Neuronal stem cell (in vitro differentiated cells): Measurements from ENCODE around the gene CER1.

Experiments used
- DNase-seq: peaks from one replicate; pipeline ENCODE4 v3.0.0-alpha.2; 2013; ENCODE audit warnings: low spot score
- H2AFZ ChIP-seq: one replicate; pipeline ENCODE4 v1.6.1; 2013; ENCODE audit warnings: mild to moderate bottlenecking, low read length, inconsistent platforms
- H2AK5ac ChIP-seq: 2 replicates; pipeline ENCODE4 v1.6.1; 2013; ENCODE audit warnings: low read depth, mild to moderate bottlenecking, inconsistent platforms, low read length, moderate library complexity, mixed read lengths
- H2BK120ac ChIP-seq: 2 replicates; pipeline ENCODE4 v1.6.1; 2013; ENCODE audit warnings: low read depth, mild to moderate bottlenecking, inconsistent platforms, low read length, moderate library complexity, mixed read lengths
- H2BK12ac ChIP-seq: one replicate; pipeline ENCODE4 v1.6.1; 2013; ENCODE audit warnings: low read length, inconsistent platforms
- H2BK15ac ChIP-seq: 2 replicates; pipeline ENCODE4 v1.6.1; 2013; ENCODE audit warnings: mild to moderate bottlenecking, low read length, inconsistent platforms, mixed read lengths
- H2BK5ac ChIP-seq: one replicate; pipeline ENCODE4 v1.6.1; 2013; ENCODE audit warnings: inconsistent platforms, mild to moderate bottlenecking, low read length, moderate library complexity
- H3K14ac ChIP-seq: one replicate; pipeline ENCODE4 v1.6.1; 2013; ENCODE audit warnings: low read length, inconsistent platforms
- H3K18ac ChIP-seq: 2 replicates; pipeline ENCODE4 v1.6.1; 2013; ENCODE audit warnings: low read length, inconsistent platforms
- H3K23ac ChIP-seq: 2 replicates; pipeline ENCODE4 v1.6.1; 2013; ENCODE audit warnings: low read depth, mild to moderate bottlenecking, mixed read lengths, low read length, inconsistent platforms; ENCODE audit not compliant: poor library complexity
- H3K27ac ChIP-seq: replicated peaks from 3 replicates; pipeline ENCODE4 v1.5.1; 2013; ENCODE audit warnings: low read length, inconsistent platforms
- H3K27me3 ChIP-seq, 3 experiments: 2 replicates each; pipeline ENCODE4 v1.6.1; 2013; ENCODE audit warnings: low read length in 3 of 3, mild to moderate bottlenecking in 2 of 3, inconsistent platforms in 1 of 3, low read depth in 1 of 3, mixed read lengths in 1 of 3, moderate library complexity in 1 of 3; ENCODE audit not compliant: control insufficient read depth in 3 of 3, insufficient read depth in 3 of 3
- H3K36me3 ChIP-seq, 2 donors: replicated peaks in 1 of 2; 2 replicates each; pipeline ENCODE4 v1.6.1; 2013; ENCODE audit warnings: low read length in 2 of 2; ENCODE audit not compliant: control insufficient read depth in 2 of 2, insufficient read depth in 2 of 2
- H3K4ac ChIP-seq: 2 replicates; pipeline ENCODE4 v1.6.1; 2013; ENCODE audit warnings: inconsistent platforms, mild to moderate bottlenecking, low read length, moderate library complexity
- H3K4me1 ChIP-seq, 2 donors: 1 replicate in 1 of 2; 2 replicates in 1 of 2; pipeline ENCODE4 v1.6.1; 2013; ENCODE audit warnings: low read length in 2 of 2, low read depth in 1 of 2; ENCODE audit not compliant: control insufficient read depth in 2 of 2, insufficient read depth in 1 of 2
- H3K4me2 ChIP-seq: one replicate; pipeline ENCODE4 v1.6.1; 2013; ENCODE audit warnings: mild to moderate bottlenecking, low read length, inconsistent platforms; ENCODE audit not compliant: insufficient read depth, poor library complexity, severe bottlenecking
- H3K4me3 ChIP-seq, 2 donors: 2 replicates each; pipeline ENCODE4 v1.5.1; 2013; ENCODE audit warnings: low read length in 2 of 2, mild to moderate bottlenecking in 2 of 2, inconsistent platforms in 1 of 2, moderate library complexity in 1 of 2
- H3K79me1 ChIP-seq: one replicate; pipeline ENCODE4 v1.6.1; 2013; ENCODE audit warnings: low read depth, mild to moderate bottlenecking, inconsistent platforms, low read length, moderate library complexity
- H3K9ac ChIP-seq: one replicate; pipeline ENCODE4 v1.6.1; 2013; ENCODE audit warnings: mild to moderate bottlenecking, low read depth, low read length, inconsistent platforms; ENCODE audit not compliant: poor library complexity
- H3K9me3 ChIP-seq, 2 donors: replicated peaks in 1 of 2; 2 replicates each; pipeline versions ENCODE3 to v1.6.1; 2013; ENCODE audit warnings: low read length in 2 of 2, mild to moderate bottlenecking in 2 of 2, inconsistent platforms in 1 of 2, low read depth in 1 of 2, mixed read lengths in 1 of 2, moderate library complexity in 1 of 2; ENCODE audit not compliant: control insufficient read depth in 2 of 2, insufficient read depth in 1 of 2
- H4K8ac ChIP-seq: one replicate; pipeline ENCODE4 v1.6.1; 2013; ENCODE audit warnings: low read depth, mild to moderate bottlenecking, inconsistent platforms, low read length, moderate library complexity
- H4K91ac ChIP-seq: one replicate; pipeline ENCODE4 v1.6.1; 2013; ENCODE audit warnings: low read length, low read depth, mild to moderate bottlenecking, inconsistent platforms; ENCODE audit not compliant: poor library complexity
- WGBS, 2 donors: extraction: QIAGEN DNeasy Blood & Tissue Kit; methylation state at CpG; one replicate each; pipeline ENCODE4 v1.1.7; 2013; ENCODE audit warnings: missing lambda C conversion rate in 2 of 2, mixed read lengths in 1 of 2; ENCODE audit not compliant: insufficient read length in 2 of 2, insufficient replicate concordance in 1 of 2; ENCODE audit errors: extremely low coverage in 2 of 2; 5-methylcytosine and 5-hydroxymethylcytosine counted together

CER1 gene

GRCh38 chr9:14702200-14702720 lies 20.3 kb downstream of the CER1 start:
- H3K79me1 ChIP-seq, result no peaks in the 10 kb centered on the region
- no peak overlapping the region for H4K91ac ChIP-seq
- H4K8ac ChIP-seq, result no peak overlapping the region
- H3K27me3 ChIP-seq, result no peaks in the 10 kb centered on the region
- no peak overlapping the region for H3K27ac ChIP-seq
- H2AFZ ChIP-seq, result no peak overlapping the region
- H3K9me3 ChIP-seq, result peaks cover 2 to 10% of the 10 kb centered on the region in 2 donors
- H2BK15ac ChIP-seq, result no peak overlapping the region
- no peak overlapping the region for H2AK5ac ChIP-seq
- no peak overlapping the region for H2BK12ac ChIP-seq
- H3K14ac ChIP-seq, result no peak overlapping the region
- no peak overlapping the region for H3K4me2 ChIP-seq
- H3K4me1 ChIP-seq, result no peaks in the 10 kb centered on the region
- no peaks in the 10 kb centered on the region for H3K36me3 ChIP-seq
- H2BK120ac ChIP-seq, result no peak overlapping the region
- DNase-seq, result no peak
- H3K4ac ChIP-seq, result no peak overlapping the region
- no peak overlapping the region for H3K23ac ChIP-seq
- no peak overlapping the region for H2BK5ac ChIP-seq
- H3K9ac ChIP-seq, result no peak overlapping the region
- H3K18ac ChIP-seq, result no peak overlapping the region
- no CpG with 5 or more reads among the region's 4 CpGs for WGBS, 2 donors
- no peak overlapping the region for H3K4me3 ChIP-seq

GRCh38 chr9:14693251-14693861 lies 29.2 kb downstream of the CER1 start, which contains the start of gene ZDHHC21:
ZDHHC21 (minus strand) TSS chr9:14693432; CDS start chr9:14674340, 19,092 bp downstream.
- no CpG with 5 or more reads among the region's 50 CpGs for WGBS, 2 donors
- Histone ChIP-seq H2AFZ (peak within 1 kb of the TSS; percentile 96), H2BK120ac (peak within 1 kb of the TSS; percentile 56), H3K4me1 (peaks cover 3 to 4% of the 10 kb centered on the region in 2 donors), H3K36me3 (peaks cover 4 to 17% of the 10 kb centered on the region in 2 donors), H3K4ac (peak within 1 kb of the TSS; percentile 26), H3K9me3 (no peaks in the 10 kb centered on the region), H3K9ac (peak within 1 kb of the TSS; percentile 83), H3K27ac (no peak within 1 kb of the TSS), H3K79me1 (no peaks in the 10 kb centered on the region), H2BK5ac (no peak within 1 kb of the TSS), H3K4me2 (peak within 1 kb of the TSS; percentile 59), H3K23ac (peak within 1 kb of the TSS; percentile 100), H3K18ac (peak within 1 kb of the TSS; percentile 98), H4K8ac (peak within 1 kb of the TSS; percentile 29), H2AK5ac (no peak within 1 kb of the TSS), H4K91ac (no peak within 1 kb of the TSS), H2BK15ac (peak within 1 kb of the TSS; percentile 42), H3K14ac (no peak within 1 kb of the TSS), H2BK12ac (no peak within 1 kb of the TSS), H3K4me3 (peak within 1 kb of the TSS; percentile 52 to 90), H3K27me3 (no peaks in the 10 kb centered on the region)
- peak; percentile 24 for DNase-seq

DNA sequence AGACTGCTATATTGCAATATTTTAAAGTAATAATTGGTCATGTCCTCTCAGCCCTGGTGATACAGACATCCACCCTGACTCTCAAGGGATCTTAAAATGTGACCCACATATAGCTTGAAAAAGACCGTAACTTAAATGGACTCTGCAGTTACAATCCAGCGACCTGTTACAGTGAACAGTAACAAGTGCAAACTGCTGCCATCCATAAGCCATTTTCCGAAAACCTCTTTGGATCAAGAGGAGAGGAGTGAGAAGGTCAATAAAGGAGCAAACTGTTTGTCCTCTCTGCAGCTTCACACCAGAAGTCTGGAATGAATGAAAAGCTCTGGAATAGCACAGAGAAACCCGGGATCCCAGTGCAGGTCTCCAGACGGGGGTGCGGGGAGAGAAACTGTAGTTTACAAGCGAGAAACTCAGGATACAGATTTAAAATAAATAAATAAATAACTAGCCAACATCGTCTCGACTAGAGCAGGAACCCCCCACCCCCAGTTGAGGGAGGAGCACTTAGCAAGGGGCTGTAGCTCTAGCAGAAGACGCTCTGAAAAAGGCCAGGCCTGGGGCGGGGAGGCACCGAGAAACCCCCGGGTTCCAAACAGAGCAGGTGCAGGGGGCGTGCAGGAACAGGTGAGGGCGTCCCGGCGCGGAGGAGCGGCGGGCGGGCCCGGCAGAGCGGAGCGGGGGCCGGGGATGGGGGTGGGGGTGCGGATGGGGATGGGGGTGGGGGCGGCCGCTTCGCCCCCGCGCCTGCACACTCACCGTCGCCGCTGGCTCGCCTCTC lies 29.9 kb downstream of the CER1 start:
- Histone ChIP-seq H3K9ac (peak overlapping the region; percentile 83), H3K14ac (no peak overlapping the region), H3K4me2 (peak overlapping the region; percentile 59), H4K8ac (no peak overlapping the region), H2BK5ac (no peak overlapping the region), H3K4ac (no peak overlapping the region), H2AFZ (peak overlapping the region; percentile 96), H3K27me3 (no peaks in the 10 kb centered on the region), H3K18ac (peak overlapping the region; percentile 98), H3K79me1 (no peaks in the 10 kb centered on the region), H4K91ac (no peak overlapping the region), H2BK15ac (peak overlapping the region; percentile 42), H2BK120ac (no peak overlapping the region), H2BK12ac (no peak overlapping the region), H3K36me3 (peaks cover 4 to 24% of the 10 kb centered on the region in 2 donors), H3K9me3 (no peaks in the 10 kb centered on the region), H3K4me3 (peak overlapping the region; percentile 52 to 90), H3K4me1 (peaks cover 3 to 4% of the 10 kb centered on the region in 2 donors), H2AK5ac (no peak overlapping the region), H3K23ac (peak overlapping the region; percentile 100), H3K27ac (no peak overlapping the region)
- no peak for DNase-seq
- WGBS, 2 donors, result no CpG with 5 or more reads among the region's 35 CpGs
